Neutrophil (primary cell): ENCODE results near the gene SETBP1.

Source experiments
- H3K27ac ChIP-seq: fragments of 200-600 bp; sonication (generic); 2 replicates; pipeline ENCODE4 v1.5.1; 2016; ENCODE audit warnings: mild to moderate bottlenecking, moderate library complexity
- H3K27me3 ChIP-seq: fragments of 200-600 bp; sonication (generic); 2 replicates; pipeline ENCODE4 v1.6.0; 2016; ENCODE audit warnings: mild to moderate bottlenecking
- H3K36me3 ChIP-seq: fragments of 200-600 bp; sonication (generic); 2 replicates; pipeline ENCODE4 v1.5.1; 2017
- H3K4me1 ChIP-seq, 2 experiments: fragments of 200-600 bp in 1 of 2; sonication (generic) in 1 of 2; 1 replicate in 1 of 2; 2 replicates in 1 of 2; pipeline versions ENCODE4 v1.5.1 to v1.6.1; 2013 to 2016; ENCODE audit warnings: low read depth in 1 of 2, low read length in 1 of 2, mild to moderate bottlenecking in 1 of 2, moderate library complexity in 1 of 2; ENCODE audit not compliant: control insufficient read depth in 1 of 2, insufficient read depth in 1 of 2
- H3K4me3 ChIP-seq, 2 experiments: fragments of 200-600 bp in 1 of 2; sonication (generic) in 1 of 2; 1 replicate in 1 of 2; 2 replicates in 1 of 2; pipeline ENCODE4 v1.5.1; 2013 to 2016; ENCODE audit warnings: low read depth in 1 of 2, low read length in 1 of 2, mild to moderate bottlenecking in 1 of 2, moderate library complexity in 1 of 2
- H3K9me3 ChIP-seq: fragments of 200-600 bp; sonication (generic); 2 replicates; pipeline ENCODE4 v1.5.1; 2016
- TF ChIP-seq, protein P1 (sequence below): fragments of 200-600 bp; sonication (generic); IDR thresholded peaks from 2 replicates; pipeline ENCODE4 v1.5.1; 2016; ENCODE audit warnings: antibody characterized with exemption

The SETBP1 gene

GRCh38 chr18:44763327-44763726 is 82.6 kb downstream of the SETBP1 start:
- no peaks in the 10 kb centered on the region for H3K9me3 ChIP-seq
- TF ChIP-seq, protein P1, sequence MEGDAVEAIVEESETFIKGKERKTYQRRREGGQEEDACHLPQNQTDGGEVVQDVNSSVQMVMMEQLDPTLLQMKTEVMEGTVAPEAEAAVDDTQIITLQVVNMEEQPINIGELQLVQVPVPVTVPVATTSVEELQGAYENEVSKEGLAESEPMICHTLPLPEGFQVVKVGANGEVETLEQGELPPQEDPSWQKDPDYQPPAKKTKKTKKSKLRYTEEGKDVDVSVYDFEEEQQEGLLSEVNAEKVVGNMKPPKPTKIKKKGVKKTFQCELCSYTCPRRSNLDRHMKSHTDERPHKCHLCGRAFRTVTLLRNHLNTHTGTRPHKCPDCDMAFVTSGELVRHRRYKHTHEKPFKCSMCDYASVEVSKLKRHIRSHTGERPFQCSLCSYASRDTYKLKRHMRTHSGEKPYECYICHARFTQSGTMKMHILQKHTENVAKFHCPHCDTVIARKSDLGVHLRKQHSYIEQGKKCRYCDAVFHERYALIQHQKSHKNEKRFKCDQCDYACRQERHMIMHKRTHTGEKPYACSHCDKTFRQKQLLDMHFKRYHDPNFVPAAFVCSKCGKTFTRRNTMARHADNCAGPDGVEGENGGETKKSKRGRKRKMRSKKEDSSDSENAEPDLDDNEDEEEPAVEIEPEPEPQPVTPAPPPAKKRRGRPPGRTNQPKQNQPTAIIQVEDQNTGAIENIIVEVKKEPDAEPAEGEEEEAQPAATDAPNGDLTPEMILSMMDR, result no peak
- H3K27ac ChIP-seq, result no peak overlapping the region
- peaks cover 6% of the 10 kb centered on the region for H3K27me3 ChIP-seq
- no peaks in the 10 kb centered on the region for H3K4me1 ChIP-seq
- no peak overlapping the region for H3K4me3 ChIP-seq
- H3K36me3 ChIP-seq, result no peaks in the 10 kb centered on the region

GRCh38 chr18:44764863-44765262 is 84.2 kb downstream of the SETBP1 start:
- TF ChIP-seq, protein P1, result no peak
- Histone ChIP-seq H3K27me3 (peaks cover 19% of the 10 kb centered on the region), H3K36me3 (no peaks in the 10 kb centered on the region), H3K27ac (no peak overlapping the region), H3K9me3 (no peaks in the 10 kb centered on the region), H3K4me1 (no peaks in the 10 kb centered on the region), H3K4me3 (no peak overlapping the region)

- H3K4me3 ChIP-seq, result no peak overlapping the region
- no peaks in the 10 kb centered on the region for H3K36me3 ChIP-seq
- no peaks in the 10 kb centered on the region for H3K9me3 ChIP-seq
- TF ChIP-seq, protein P1, result no peak
- no peak overlapping the region for H3K27ac ChIP-seq
- H3K4me1 ChIP-seq, result no peaks in the 10 kb centered on the region
- H3K27me3 ChIP-seq, result peaks cover 21% of the 10 kb centered on the region
Observed at GRCh38 chr18:44765456-44765855, 84.8 kb downstream of the SETBP1 start.

GRCh38 chr18:44766450-44766849 is 85.8 kb downstream of the SETBP1 start:
- H3K9me3 ChIP-seq, result no peaks in the 10 kb centered on the region
- no peaks in the 10 kb centered on the region for H3K4me1 ChIP-seq
- no peaks in the 10 kb centered on the region for H3K36me3 ChIP-seq
- no peak overlapping the region for H3K27ac ChIP-seq
- TF ChIP-seq, protein P1, result no peak
- H3K4me3 ChIP-seq, result no peak overlapping the region
- H3K27me3 ChIP-seq, result peaks cover 21% of the 10 kb centered on the region

GRCh38 chr18:44767807-44768206 is 87.1 kb downstream of the SETBP1 start:
- no peaks in the 10 kb centered on the region for H3K36me3 ChIP-seq
- TF ChIP-seq, protein P1, result no peak
- no peaks in the 10 kb centered on the region for H3K4me1 ChIP-seq
- no peak overlapping the region for H3K4me3 ChIP-seq
- peaks cover 21% of the 10 kb centered on the region for H3K27me3 ChIP-seq
- no peak overlapping the region for H3K27ac ChIP-seq
- H3K9me3 ChIP-seq, result no peaks in the 10 kb centered on the region

- no peaks in the 10 kb centered on the region for H3K36me3 ChIP-seq
- H3K4me3 ChIP-seq, result no peak overlapping the region
- H3K27ac ChIP-seq, result no peak overlapping the region
- TF ChIP-seq, protein P1, result no peak
- H3K27me3 ChIP-seq, result peaks cover 21% of the 10 kb centered on the region
- no peaks in the 10 kb centered on the region for H3K9me3 ChIP-seq
- no peaks in the 10 kb centered on the region for H3K4me1 ChIP-seq
Observed at GRCh38 chr18:44770641-44771040, 90.0 kb downstream of the SETBP1 start.
